ENCODE data around the gene TRAF2.

Gene TRAF2

DNA sequence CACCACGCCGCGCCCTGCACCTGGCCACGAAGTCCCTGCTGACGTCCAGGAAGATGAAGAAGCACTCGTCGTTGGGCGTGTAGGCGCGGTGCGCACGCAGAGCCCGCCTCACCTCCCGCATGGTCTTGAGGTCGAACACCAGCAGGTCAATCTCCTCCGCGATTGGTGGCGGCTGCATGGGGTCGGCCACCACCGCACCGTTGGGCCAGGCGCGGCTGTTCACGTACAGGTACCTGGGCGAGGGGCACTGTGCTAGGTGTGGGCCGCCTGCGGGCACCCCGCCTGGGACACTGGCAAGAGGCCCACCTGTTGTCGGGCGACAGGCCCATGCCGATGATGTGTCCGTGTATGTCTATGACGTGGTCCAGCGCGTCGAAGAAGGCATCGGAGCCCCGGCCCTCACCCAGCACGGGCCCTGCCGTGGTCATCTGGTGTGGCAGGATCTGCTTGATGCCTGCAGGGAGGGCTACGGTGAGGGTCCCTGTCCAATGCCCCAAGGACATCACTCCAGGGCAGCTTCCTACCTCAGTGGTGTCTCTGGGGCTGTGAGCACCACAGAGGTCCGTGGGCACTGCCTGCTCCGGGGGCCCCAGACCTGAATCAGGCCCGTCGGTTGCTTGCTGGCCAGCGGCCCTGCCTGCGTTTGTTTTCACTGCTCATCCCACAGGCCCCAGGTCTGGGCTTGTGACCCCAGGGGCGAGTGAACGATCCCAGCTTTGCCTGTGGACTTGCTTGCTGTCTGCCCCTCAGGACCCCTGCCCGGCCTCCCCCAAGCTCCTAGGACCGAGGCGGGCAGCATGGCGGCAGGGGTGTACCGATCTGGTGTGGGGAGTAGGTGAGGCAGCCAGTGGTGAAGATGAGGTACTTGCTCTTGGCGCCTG is 55.2 kb downstream of the TRAF2 start:
- DNase-seq: no peak

DNA sequence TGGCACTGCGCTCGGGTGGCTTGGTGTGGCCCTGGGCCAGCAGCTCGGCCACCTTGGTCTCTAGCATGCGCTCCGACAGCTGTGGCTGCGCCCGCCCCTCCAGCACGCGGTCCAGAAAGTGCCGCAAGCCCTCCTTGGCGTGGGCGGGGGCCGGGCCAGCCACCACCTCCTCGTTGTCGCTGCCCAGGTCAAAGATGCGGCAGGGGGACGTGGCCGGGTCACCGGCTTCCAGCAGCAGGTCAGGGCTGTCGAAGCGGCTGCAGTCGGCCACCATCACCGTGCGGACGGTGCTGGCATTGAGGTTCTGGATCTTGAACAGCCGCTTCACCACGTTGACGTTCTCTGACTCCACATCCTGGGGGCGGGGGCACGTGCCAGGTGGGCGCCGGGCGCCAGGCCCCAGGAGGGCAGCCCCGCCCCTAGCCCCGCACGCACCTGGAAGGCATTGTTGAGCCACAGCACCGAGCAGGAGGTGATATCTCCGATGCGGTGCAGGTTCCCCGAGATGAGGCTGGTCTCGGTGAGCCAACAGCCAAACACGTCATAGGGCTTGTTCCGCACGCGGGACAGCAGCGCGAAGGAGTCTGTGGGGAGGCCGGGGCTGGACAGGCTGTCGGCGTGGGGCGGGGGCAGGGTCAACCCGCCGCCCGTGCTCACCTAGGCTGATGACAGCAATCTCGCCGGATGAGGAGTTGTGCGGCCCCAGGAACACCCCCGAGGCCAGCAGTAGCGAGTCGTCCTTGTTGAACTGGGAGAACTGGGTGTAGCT is 56.0 kb downstream of the TRAF2 start:
- no peak for DNase-seq

DNA sequence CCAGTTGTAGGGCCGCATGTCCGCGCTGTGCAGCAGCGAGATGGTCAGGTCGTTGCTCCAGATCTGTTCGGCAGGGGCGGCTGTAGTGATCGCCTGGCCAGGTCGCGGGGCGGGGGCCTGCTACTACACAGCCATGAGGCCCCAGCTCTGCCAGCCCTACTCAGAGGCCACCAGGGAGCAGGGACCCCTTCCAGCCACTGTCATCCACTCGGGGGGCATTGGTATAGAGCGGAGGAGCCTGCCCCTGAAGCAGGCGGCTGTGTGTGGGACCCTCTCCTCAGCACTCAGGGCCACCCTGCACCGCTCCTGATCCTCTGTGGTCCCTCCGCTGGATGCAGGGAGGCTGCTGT is 56.5 kb downstream of the TRAF2 start:
- DNase-seq: no peak

DNA sequence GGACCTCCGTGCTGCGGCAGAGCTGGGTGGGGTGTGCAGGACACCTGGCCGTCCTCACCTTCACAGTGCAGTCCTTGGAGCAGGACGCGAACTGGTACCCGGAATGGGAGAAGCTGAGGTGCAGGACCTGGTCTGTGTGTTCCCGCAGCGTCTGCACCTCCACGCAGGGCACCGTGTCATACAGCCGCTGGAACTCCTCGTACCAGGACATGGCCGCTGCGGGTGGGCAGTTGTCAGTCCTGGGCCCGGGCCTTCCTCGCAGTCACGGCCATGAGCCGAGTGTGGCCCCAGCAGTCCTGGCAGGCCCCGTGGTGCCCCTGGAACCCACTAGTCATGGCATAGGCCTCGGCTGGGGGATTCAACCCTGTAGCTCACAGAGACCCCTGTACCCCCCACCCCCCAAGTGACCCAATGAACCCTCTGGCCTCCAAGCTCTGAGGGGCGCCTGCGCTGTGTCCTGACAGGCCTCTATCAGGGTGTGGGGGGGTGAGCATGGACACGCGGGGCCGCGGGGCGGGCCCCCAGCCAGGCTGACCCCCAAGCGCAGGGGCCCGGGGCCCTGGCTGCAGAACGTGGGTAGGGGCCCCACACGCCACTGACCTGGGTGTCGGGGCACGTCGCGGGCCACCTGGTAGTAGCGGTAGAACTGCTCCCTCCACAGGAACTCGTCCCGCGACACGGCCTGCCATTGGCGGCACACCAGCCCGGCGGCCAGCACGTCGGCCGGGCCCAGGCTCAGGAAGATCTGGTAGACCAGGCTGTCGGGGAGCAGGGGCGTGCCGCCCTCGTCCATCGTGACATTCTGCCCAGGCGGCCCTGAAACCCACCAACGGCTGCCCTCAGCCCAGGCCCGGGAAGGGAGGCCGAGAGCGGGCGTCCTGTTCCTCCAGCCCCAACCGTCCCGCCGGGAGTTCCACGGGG is 57.2 kb downstream of the TRAF2 start:
- no peak for DNase-seq

GRCh38 chr9:136944212-136944518 is 57.8 kb downstream of the TRAF2 start:
- no peak for DNase-seq

DNA sequence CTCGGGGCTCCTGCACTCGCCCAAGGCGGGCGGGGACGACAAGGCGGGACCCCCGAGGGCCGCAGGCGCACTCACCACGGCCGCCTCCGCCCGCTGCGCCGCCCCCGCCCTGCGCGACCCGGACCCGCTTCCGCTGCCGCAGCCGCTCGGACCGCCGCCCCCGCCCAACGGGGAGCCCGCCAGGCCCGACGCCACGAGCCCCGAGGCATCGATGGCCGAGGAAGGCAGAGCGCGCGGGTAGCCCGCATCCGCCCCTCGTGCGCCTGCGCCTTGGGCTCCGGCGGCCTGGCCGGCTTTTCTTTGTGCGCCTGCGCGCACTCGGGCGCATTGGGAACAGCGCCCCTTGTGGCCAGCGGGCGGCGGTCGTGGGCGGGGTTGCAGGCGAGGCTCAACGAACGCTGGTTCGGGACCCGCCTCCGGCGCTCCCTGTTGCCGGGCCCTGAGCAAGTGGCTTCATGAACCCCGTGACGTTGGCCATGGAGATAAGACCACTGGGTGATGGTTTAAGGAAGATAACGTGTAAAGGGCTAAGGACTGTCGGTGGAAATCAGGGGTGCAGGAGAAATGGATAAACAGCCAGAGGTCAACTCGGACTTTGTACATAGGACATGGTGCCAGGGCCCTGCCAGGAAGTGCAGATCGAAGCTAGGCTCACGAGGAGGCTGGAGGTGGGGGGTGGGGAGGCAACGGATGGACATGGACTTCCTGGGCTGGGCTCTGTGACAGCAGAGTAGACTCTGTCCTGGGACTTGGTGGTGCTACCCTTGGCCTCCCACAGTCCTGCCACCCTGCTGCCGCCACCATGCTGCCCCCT is 58.4 kb downstream of the TRAF2 start, which contains the start of the genes C8G and FBXW5:
TSS of gene C8G (plus strand) at position 725 of the 814 bp plus-strand sequence. CDS start at position 803, 78 bp downstream.
TSS of gene FBXW5 (minus strand) at position 220 of the 814 bp plus-strand sequence. CDS start 655 bp downstream, outside the sequence.
- DNase-seq: peak; percentile 90

DNA sequence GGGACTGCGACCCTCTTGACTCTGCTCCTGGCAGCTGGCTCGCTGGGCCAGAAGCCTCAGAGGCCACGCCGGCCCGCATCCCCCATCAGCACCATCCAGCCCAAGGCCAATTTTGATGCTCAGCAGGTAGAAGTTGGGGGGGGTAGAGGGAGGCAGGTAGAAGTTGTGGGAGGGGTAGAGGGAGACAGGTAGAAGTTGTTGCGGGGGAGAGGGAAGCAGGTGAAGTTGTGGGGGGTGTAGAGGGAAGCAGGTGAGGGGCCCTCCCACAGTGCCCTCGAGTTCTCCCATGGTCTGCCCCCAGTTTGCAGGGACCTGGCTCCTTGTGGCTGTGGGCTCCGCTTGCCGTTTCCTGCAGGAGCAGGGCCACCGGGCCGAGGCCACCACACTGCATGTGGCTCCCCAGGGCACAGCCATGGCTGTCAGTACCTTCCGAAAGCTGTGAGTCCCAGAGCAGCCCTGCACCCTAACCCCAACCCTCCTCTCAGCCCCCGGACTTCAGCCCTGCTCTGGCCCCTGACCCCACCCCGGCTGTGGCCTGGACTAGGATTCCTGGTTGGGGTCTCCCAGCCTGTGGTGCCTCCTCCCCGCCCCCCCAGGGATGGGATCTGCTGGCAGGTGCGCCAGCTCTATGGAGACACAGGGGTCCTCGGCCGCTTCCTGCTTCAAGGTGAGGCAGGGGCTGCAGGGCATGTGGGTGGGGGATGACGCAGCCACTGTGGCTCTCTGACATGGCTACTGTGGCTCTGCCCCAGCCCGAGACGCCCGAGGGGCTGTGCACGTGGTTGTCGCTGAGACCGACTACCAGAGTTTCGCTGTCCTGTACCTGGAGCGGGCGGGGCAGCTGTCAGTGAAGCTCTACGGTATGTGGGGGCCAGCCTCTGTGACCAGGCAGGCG is 59.3 kb downstream of the TRAF2 start:
- no peak for DNase-seq

DNA sequence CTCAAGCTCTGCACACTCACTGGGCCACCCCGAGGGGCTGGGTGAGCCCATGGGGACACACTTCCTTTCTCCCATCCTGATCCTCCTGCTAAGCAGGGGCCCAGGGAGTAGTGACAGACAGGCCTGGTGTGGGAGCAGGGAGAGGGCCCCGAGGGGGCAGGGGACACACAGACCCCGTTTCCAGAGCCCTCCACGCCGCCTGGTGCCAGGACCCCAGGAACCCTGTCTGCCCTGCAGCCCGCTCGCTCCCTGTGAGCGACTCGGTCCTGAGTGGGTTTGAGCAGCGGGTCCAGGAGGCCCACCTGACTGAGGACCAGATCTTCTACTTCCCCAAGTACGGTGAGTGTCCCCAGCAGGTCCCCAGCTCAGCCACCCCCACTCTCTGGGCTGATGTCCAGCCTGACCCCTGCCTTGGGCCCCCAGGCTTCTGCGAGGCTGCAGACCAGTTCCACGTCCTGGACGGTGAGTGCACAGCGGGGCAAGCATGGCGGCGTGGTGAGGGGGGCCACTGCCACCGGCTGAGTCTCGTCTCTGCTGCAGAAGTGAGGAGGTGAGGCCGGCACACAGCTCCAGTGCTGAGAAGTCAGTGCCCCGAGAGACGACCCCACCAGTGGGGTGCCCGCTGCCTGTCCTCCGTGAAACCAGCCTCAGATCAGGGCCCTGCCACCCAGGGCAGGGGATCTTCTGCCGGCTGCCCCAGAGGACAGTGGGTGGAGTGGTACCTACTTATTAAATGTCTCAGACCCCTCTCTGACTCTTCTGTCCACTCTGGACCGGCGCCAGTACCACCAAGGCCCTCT is 60.1 kb downstream of the TRAF2 start:
- DNase-seq: no peak

- DNase-seq: no peak
Observed at GRCh38 chr9:136947028-136947891, 60.9 kb downstream of the TRAF2 start.

DNA sequence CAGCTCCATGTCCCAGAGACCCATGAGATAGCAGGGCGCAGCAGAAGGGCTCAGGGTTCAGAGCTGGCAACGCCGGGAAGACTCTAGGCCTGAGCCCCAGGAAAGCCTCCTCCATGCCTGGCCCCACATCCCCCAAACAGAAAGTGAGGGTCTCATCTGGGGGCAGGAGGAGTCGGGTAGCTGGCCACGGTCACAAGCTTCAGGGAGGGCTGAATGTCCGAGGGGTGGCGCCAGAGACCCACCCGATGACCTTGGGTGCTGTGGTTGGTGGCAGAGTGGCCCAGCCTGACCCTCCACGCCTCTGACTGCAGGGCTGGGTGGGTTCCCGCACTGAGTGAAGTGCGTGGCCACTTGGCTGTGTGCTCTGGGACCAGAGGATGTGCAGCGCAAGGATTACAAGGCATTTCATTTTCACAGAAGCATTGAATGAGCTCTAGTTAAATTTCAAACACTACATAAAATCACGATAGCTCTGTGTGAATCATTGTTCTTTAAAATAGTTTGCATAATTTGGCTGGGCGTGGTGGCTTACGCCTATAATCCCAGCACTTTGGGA is 61.7 kb downstream of the TRAF2 start:
- DNase-seq: no peak

- DNase-seq: no peak
Observed at GRCh38 chr9:136949239-136949816, 63.0 kb downstream of the TRAF2 start.

DNA sequence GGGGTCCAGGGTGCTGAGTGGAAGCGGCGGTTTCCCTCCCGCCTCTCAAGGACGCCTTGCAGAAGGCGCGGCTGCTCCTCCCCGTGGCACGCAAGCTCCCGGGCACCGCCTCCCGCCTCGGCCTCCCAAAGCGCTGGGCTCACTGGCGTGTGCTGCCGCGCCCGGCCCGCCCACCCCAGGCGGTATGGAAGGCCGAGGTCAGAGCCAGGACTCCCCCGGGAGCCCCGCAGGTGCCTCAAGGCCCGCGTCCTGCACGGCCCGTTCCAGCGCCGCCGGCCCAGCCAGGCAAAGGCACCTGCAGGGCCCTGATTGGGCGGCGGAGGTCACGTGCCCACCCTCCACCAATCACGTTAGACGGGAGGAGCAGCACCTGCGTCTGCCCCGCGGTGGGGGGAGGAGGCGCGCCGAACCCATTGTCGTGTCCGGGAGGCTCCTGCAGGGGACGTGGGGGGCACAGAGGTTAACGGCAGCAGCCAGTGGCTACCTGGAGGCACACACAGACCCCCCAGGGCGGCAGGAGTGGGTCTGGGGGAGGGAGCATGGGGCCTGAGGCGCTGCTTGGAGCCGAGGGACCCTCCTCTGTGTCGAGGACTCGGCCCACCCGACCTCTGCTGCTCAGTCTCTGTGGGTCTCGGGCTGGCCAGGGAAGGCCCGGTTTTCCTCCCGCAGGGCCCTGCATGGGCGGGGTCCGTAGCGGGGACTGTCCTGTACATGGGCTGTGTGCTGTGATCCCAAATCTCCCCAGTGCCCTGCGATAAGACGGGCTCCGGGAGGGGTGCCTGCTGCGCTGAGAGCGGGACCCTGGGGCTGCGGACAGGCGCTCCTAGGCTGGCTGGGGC is 63.7 kb downstream of the TRAF2 start:
- peak; percentile 97 for DNase-seq

- DNase-seq: no peak
Observed at GRCh38 chr9:136950656-136951276, 64.5 kb downstream of the TRAF2 start.

GRCh38 chr9:136951541-136952320 is 65.4 kb downstream of the TRAF2 start, which contains the start of gene LCN12:
Gene LCN12, plus strand, starts transcription at chr9:136952273. Its CDS starts 55 bp downstream, at chr9:136952328.
- DNase-seq: no peak

- no peak for DNase-seq
Observed at GRCh38 chr9:136952321-136952850, 66.1 kb downstream of the TRAF2 start.

Data from effector CD4-positive, alpha-beta T cell (primary cell).